SW480 (cell line): Measurements from ENCODE around the gene SOAT2.

ENCODE experiments used
- DNase-seq: peaks from one replicate; pipeline ENCODE4 v3.0.0-alpha.2; 2016; ENCODE audit warnings: low spot score

SOAT2 gene, protein sequence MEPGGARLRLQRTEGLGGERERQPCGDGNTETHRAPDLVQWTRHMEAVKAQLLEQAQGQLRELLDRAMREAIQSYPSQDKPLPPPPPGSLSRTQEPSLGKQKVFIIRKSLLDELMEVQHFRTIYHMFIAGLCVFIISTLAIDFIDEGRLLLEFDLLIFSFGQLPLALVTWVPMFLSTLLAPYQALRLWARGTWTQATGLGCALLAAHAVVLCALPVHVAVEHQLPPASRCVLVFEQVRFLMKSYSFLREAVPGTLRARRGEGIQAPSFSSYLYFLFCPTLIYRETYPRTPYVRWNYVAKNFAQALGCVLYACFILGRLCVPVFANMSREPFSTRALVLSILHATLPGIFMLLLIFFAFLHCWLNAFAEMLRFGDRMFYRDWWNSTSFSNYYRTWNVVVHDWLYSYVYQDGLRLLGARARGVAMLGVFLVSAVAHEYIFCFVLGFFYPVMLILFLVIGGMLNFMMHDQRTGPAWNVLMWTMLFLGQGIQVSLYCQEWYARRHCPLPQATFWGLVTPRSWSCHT

DNA sequence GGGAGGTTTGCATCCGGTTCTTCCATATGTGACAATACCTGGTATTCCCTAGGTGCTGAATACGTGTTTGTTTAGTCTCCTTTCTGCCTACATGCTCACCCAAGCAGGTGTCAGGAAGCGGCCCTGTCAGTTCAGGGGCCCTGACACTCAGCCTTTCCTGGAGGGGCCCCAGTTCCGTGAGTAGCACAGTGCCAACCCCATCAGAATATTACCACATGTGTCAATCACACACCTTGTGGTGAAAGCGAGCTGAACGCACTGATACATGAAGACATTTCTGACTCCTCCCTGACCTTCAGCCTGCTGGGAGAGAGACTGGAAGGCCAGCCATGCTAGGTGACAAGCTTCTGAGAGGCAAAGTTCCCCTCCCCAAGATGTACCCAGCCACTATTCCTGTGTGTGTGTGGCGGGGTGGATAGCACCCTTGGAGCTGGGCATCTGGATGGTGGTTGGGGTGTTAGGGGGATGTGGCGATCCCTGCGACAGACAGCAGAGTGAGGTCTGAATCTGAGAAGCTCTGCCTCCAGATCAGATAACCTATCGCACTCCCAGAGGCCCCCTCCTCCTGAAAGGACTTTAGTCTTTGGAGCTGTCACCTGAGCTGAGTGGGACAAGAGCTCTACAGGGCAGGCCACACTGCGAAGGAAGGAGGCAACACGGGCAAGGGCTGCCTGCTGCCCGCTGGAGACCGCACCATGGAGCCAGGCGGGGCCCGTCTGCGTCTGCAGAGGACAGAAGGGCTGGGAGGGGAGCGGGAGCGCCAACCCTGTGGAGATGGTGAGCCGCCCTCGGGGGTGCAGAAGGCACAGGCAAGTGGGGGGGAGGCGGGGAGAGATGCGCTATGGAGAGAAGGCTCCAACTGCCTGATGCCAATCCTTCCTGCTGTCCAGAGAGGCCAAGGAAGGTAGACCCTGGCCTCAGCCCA is at the start of gene SOAT2:
SOAT2 (plus strand) TSS at position 604 of the 925 bp plus-strand sequence; CDS start at position 696, 92 bp downstream.
- DNase-seq = peak; percentile 60

- DNase-seq = peak; percentile 97
Observed at GRCh38 chr12:53054112-53054878, 49.0 kb upstream of the SOAT2 start.

DNA sequence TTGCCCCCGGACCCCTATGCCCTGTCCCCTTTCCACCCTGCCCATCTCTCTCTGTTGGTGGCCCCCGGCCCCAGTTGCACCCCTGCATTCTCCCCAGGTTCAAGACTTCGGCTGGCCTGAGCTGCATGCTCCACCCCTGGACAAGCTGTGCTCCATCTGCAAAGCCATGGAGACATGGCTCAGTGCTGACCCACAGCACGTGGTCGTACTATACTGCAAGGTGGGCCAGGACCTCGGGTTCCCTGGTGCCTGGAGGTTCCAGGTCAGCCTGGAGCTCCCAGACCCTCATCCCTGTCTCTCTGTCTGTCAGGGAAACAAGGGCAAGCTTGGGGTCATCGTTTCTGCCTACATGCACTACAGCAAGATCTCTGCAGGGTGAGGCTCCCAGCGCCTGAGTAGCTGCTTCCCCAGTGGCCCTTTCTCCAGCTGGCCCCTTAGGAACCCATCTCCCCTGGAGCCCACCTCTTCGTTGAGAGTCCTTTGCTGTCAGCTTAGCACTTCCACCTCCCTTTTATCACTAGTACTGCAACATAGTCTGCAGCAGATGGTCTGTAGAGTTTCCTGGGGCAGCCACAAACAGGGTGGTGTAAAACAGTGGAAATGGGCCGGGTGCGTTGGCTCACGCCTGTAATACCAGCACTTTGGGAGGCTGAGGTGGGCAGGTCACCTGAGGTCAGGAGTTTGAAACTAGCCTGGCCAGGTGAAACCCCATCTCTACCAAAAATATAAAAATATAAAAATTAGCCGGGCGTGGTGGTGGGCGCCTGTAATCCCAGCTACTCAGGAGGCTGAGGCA is 47.6 kb upstream of the SOAT2 start:
- DNase-seq = no peak

- DNase-seq = no peak
Observed at GRCh38 chr12:53056296-53056695, 47.0 kb upstream of the SOAT2 start.

- DNase-seq = no peak
Observed at GRCh38 chr12:53056901-53057300, 46.4 kb upstream of the SOAT2 start.

- DNase-seq = no peak
Observed at GRCh38 chr12:53057816-53058500, 45.3 kb upstream of the SOAT2 start.

- DNase-seq = no peak
Observed at GRCh38 chr12:53058674-53059433, 44.4 kb upstream of the SOAT2 start.

GRCh38 chr12:53059434-53060063 is 43.7 kb upstream of the SOAT2 start:
- no peak for DNase-seq

DNA sequence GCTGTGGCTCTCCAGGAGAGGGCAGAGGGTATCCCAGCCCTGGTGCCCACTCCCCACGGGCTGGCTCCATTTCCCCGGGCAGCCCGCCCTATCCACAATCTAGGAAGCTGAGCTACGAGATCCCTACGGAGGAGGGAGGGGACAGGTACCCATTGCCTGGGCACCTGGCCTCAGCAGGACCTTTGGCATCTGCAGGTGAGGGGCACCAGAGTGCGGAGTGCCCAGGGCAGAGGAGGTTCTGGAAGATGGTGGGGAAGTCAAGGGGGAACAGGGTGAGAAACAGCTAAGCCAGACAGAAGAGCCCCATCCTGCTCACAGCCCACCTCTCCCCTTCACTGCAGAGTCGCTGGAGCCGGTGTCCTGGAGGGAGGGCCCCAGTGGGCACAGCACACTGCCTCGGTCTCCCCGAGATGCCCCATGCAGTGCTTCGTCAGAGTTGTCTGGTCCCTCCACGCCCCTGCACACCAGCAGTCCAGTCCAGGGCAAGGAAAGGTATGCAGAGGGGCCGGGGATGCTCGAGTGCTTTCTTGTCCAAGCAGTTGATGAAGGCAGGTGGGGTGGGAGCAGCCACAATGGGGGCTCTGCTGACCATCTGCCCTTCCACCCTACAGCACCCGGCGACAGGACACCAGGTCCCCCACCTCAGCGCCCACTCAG is 43.1 kb upstream of the SOAT2 start:
- no peak for DNase-seq

DNA sequence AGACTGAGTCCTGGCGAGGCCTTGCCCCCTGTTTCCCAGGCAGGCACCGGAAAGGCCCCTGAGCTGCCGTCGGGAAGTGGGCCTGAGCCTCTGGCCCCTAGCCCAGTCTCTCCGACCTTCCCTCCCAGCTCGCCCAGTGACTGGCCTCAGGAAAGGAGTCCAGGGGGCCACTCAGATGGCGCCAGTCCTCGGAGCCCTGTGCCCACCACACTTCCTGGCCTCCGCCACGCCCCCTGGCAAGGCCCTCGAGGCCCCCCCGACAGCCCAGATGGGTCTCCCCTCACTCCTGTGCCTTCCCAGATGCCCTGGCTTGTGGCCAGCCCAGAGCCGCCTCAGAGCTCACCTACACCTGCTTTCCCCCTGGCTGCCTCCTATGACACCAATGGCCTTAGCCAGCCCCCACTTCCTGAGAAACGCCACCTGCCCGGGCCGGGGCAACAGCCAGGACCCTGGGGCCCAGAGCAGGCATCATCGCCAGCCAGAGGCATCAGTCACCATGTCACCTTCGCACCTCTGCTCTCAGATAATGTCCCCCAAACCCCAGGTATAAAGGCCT is 42.5 kb upstream of the SOAT2 start:
- DNase-seq = no peak

DNA sequence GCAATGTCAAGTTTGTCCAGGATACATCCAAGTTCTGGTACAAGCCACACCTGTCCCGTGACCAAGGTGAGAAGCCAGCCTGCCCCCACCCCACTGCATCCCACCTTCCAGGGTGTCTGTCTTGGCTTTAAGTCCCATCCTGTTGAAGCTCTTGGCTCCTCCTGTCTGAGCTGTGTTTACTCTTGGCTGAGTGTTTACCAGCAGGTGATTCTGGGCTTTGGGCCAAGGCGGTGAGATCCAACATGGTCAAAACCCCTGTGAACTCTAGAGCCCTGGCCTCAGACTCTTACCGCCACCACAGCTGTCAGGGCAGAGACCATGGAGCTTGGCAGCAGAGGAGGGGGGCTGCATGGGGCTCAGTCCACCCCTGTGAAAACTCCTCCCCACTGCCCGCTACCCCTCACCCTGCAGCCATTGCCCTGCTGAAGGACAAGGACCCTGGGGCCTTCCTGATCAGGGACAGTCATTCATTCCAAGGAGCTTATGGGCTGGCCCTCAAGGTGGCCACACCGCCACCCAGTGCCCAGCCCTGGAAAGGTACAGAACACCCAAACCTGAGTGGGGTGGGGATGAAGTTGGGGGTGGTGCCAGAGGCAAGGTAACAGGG is 41.8 kb upstream of the SOAT2 start:
- peak; percentile 49 for DNase-seq

- no peak for DNase-seq
Observed at GRCh38 chr12:53062011-53062961, 41.0 kb upstream of the SOAT2 start.

DNA sequence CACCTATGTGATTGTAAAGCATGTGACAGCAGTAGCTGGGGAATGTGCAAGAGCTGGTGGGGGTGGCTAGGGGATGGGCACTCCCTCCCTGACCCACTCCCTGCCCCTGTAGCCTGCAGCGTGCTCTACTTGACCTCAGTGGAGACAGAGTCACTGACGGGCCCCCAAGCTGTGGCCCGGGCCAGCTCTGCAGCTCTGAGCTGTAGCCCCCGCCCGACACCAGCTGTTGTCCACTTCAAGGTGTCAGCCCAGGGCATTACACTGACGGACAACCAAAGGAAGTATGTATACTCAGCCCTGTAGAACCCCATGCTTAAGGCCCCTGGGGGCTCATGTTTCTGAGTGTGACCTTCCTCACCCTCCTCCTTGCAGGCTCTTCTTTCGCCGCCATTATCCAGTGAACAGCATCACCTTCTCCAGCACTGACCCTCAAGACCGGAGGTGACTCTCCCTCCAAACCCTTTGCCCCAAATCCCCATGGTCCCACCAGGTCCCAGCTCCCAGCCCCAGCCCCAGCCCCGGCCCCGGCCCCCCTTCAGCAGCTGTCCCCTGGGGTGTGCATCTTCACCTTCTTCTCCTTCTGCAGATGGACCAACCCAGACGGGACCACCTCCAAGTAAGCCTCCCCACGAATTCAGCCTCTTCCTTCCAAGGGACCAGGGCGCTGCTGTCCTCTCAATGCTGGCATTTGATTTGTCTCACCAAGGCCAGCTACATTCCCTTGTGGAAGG is 40.1 kb upstream of the SOAT2 start:
- no peak for DNase-seq

- DNase-seq = no peak
Observed at GRCh38 chr12:53063708-53064612, 39.3 kb upstream of the SOAT2 start.
